Esophagus (tissue), 2 donors: Measurements from ENCODE around the gene GPR37. TPM values are rescaled to one million over a fixed set of nuclear protein-coding genes. Genes with fewer than 3 reads are reported as not detected.

Source experiments
- H3K27ac ChIP-seq, 2 donors: one replicate each; pipeline ENCODE4 v1.5.1; 2013; ENCODE audit warnings: low read depth in 2 of 2, mild to moderate bottlenecking in 2 of 2, inconsistent platforms in 1 of 2, low read length in 1 of 2, moderate library complexity in 1 of 2
- H3K27me3 ChIP-seq, 2 donors: one replicate each; pipeline ENCODE4 v1.6.1; 2013; ENCODE audit warnings: low read length in 2 of 2, control low read depth in 1 of 2, mild to moderate bottlenecking in 1 of 2; ENCODE audit not compliant: insufficient read depth in 2 of 2, control insufficient read depth in 1 of 2
- H3K36me3 ChIP-seq, 2 donors: one replicate each; pipeline ENCODE4 v1.6.1; 2013; ENCODE audit warnings: low read length in 1 of 2; ENCODE audit not compliant: control insufficient read depth in 2 of 2, insufficient read depth in 2 of 2
- H3K4me1 ChIP-seq, 2 donors: one replicate each; pipeline ENCODE4 v1.6.1; 2013; ENCODE audit warnings: low read length in 1 of 2; ENCODE audit not compliant: control insufficient read depth in 2 of 2, insufficient read depth in 2 of 2
- H3K4me3 ChIP-seq, 2 donors: one replicate each; pipeline ENCODE4 v1.5.1; 2013; ENCODE audit warnings: low read length in 2 of 2, mild to moderate bottlenecking in 2 of 2, low read depth in 1 of 2, moderate library complexity in 1 of 2
- H3K9me3 ChIP-seq, 2 donors: one replicate each; pipeline ENCODE4 v1.6.1; 2013; ENCODE audit warnings: mild to moderate bottlenecking in 2 of 2, low read depth in 1 of 2, low read length in 1 of 2, moderate library complexity in 1 of 2; ENCODE audit not compliant: control insufficient read depth in 2 of 2, insufficient read depth in 1 of 2
- WGBS, 2 donors: extraction: QIAGEN DNeasy Blood & Tissue Kit; methylation state at CpG; one replicate each; pipeline ENCODE4 v1.1.7; 2013; 5-methylcytosine and 5-hydroxymethylcytosine counted together
- polyA plus RNA-seq, 2 donors: library from polyadenylated mRNA; stranded (reverse); fragments of 200-250 nt; gene quantifications; one replicate each; pipeline ENCODE4 v1.2.3, GENCODE V29; 2013
- donor health status: healthy with polysubstance abuse.
- donor health status: Bipolar disorder and iron deficiency.

Gene GPR37
- polyA plus RNA-seq, 2 donors: 0.90 to 3.6 TPM

- no peaks in the 10 kb centered on the region for H3K27me3 ChIP-seq
- H3K4me1 ChIP-seq: no peaks in the 10 kb centered on the region
- no peaks in the 10 kb centered on the region for H3K36me3 ChIP-seq
- no peaks in the 10 kb centered on the region for H3K9me3 ChIP-seq
- 63% methylated on average over 1 of the region's 1 CpG for WGBS, 2 donors
- H3K4me3 ChIP-seq: no peak overlapping the region
- H3K27ac ChIP-seq: no peak overlapping the region
Measured at GRCh38 chr7:124752310-124752709, 13.3 kb downstream of the GPR37 start.

GRCh38 chr7:124751027-124751426, 14.6 kb downstream of the GPR37 start:
- H3K4me1 ChIP-seq: no peaks in the 10 kb centered on the region
- 80 to 87% methylated on average over 2 of the region's 2 CpGs for WGBS, 2 donors
- no peaks in the 10 kb centered on the region for H3K9me3 ChIP-seq
- H3K4me3 ChIP-seq: no peak overlapping the region
- no peaks in the 10 kb centered on the region for H3K27me3 ChIP-seq
- H3K27ac ChIP-seq: no peak overlapping the region
- peaks cover 0 to 2% of the 10 kb centered on the region in 2 donors for H3K36me3 ChIP-seq

GRCh38 chr7:124747072-124747471, 18.5 kb downstream of the GPR37 start:
- H3K4me3 ChIP-seq: no peak overlapping the region
- H3K4me1 ChIP-seq: no peaks in the 10 kb centered on the region
- 95% methylated on average over 11 of the region's 11 CpGs for WGBS, 2 donors
- H3K27me3 ChIP-seq: no peaks in the 10 kb centered on the region
- H3K9me3 ChIP-seq: no peaks in the 10 kb centered on the region
- H3K36me3 ChIP-seq: peaks cover 0 to 2% of the 10 kb centered on the region in 2 donors
- H3K27ac ChIP-seq: no peak overlapping the region

GRCh38 chr7:124738639-124739038, 27.0 kb downstream of the GPR37 start:
- Histone ChIP-seq H3K9me3 (no peaks in the 10 kb centered on the region), H3K36me3 (no peaks in the 10 kb centered on the region), H3K27ac (no peak overlapping the region), H3K4me3 (no peak overlapping the region), H3K4me1 (no peaks in the 10 kb centered on the region), H3K27me3 (no peaks in the 10 kb centered on the region)
- 62 to 67% methylated on average over 3 of the region's 3 CpGs for WGBS, 2 donors

GRCh38 chr7:124737760-124738300, 27.8 kb downstream of the GPR37 start:
- WGBS, 2 donors: 68 to 77% methylated on average over 2 of the region's 2 CpGs
- Histone ChIP-seq H3K27me3 (no peaks in the 10 kb centered on the region), H3K4me1 (no peaks in the 10 kb centered on the region), H3K4me3 (no peak overlapping the region), H3K9me3 (no peaks in the 10 kb centered on the region), H3K36me3 (no peaks in the 10 kb centered on the region), H3K27ac (no peak overlapping the region)

- no peak overlapping the region for H3K27ac ChIP-seq
- 3% methylated on average over 1 of the region's 1 CpG for whole genome bisulfite sequencing, 2 donors
Measured at GRCh38 chr7:124728610-124729009, 37.0 kb downstream of the GPR37 start.

GRCh38 chr7:124724507-124725192, 40.9 kb downstream of the GPR37 start:
- H3K36me3 ChIP-seq: no peaks in the 10 kb centered on the region
- no peak overlapping the region for H3K4me3 ChIP-seq
- no peaks in the 10 kb centered on the region for H3K27me3 ChIP-seq
- H3K4me1 ChIP-seq: no peaks in the 10 kb centered on the region
- H3K27ac ChIP-seq: no peak overlapping the region
- WGBS, 2 donors: 56 to 64% methylated on average over 4 of the region's 4 CpGs
- no peaks in the 10 kb centered on the region for H3K9me3 ChIP-seq

More at GRCh38 chr7:124728610-124729009, 37.0 kb downstream of the GPR37 start:
- Histone ChIP-seq H3K4me3 (no peak overlapping the region), H3K9me3 (no peaks in the 10 kb centered on the region), H3K27me3 (no peaks in the 10 kb centered on the region), H3K4me1 (no peaks in the 10 kb centered on the region), H3K36me3 (no peaks in the 10 kb centered on the region)

GRCh38 chr7:124724079-124724478, 41.5 kb downstream of the GPR37 start:
- H3K4me3 ChIP-seq: no peak overlapping the region
- H3K27ac ChIP-seq: no peak overlapping the region
- no peaks in the 10 kb centered on the region for H3K9me3 ChIP-seq
- WGBS, 2 donors: 76 to 77% methylated on average over 5 of the region's 5 CpGs
- no peaks in the 10 kb centered on the region for H3K27me3 ChIP-seq
- H3K36me3 ChIP-seq: no peaks in the 10 kb centered on the region
- H3K4me1 ChIP-seq: no peaks in the 10 kb centered on the region

GRCh38 chr7:124723012-124723411, 42.6 kb downstream of the GPR37 start:
- Histone ChIP-seq H3K27me3 (no peaks in the 10 kb centered on the region), H3K36me3 (no peaks in the 10 kb centered on the region), H3K4me3 (no peak overlapping the region), H3K9me3 (no peaks in the 10 kb centered on the region), H3K4me1 (no peaks in the 10 kb centered on the region), H3K27ac (no peak overlapping the region)
- 58 to 62% methylated on average over 2 of the region's 2 CpGs for WGBS, 2 donors

- no peak overlapping the region for H3K4me3 ChIP-seq
- no peak overlapping the region for H3K27ac ChIP-seq
- WGBS, 2 donors: 45 to 49% methylated on average over 3 of the region's 3 CpGs
- no peaks in the 10 kb centered on the region for H3K36me3 ChIP-seq
- H3K4me1 ChIP-seq: no peaks in the 10 kb centered on the region
- H3K27me3 ChIP-seq: no peaks in the 10 kb centered on the region
- no peaks in the 10 kb centered on the region for H3K9me3 ChIP-seq
Measured at GRCh38 chr7:124722292-124722691, 43.3 kb downstream of the GPR37 start.
